ENCODE results near the gene TTC23.

- TF ChIP-seq, protein P1, sequence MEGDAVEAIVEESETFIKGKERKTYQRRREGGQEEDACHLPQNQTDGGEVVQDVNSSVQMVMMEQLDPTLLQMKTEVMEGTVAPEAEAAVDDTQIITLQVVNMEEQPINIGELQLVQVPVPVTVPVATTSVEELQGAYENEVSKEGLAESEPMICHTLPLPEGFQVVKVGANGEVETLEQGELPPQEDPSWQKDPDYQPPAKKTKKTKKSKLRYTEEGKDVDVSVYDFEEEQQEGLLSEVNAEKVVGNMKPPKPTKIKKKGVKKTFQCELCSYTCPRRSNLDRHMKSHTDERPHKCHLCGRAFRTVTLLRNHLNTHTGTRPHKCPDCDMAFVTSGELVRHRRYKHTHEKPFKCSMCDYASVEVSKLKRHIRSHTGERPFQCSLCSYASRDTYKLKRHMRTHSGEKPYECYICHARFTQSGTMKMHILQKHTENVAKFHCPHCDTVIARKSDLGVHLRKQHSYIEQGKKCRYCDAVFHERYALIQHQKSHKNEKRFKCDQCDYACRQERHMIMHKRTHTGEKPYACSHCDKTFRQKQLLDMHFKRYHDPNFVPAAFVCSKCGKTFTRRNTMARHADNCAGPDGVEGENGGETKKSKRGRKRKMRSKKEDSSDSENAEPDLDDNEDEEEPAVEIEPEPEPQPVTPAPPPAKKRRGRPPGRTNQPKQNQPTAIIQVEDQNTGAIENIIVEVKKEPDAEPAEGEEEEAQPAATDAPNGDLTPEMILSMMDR (IDR thresholded peaks at IDR 0.05), result peak; percentile 85
- peak; percentile 66 for TF ChIP-seq EZH2 (IDR thresholded peaks at IDR 0.05)
Measured at GRCh38 chr15:99100245-99101173, 148.9 kb downstream of the TTC23 start.

Measured in neural progenitor cell (in vitro differentiated cells).